ENCODE results near the gene SECTM1. TPM values are rescaled to one million over a fixed set of nuclear protein-coding genes. Genes with fewer than 3 reads are reported as not detected.

The SECTM1 gene
- total RNA-seq, 1 donor from 2014 or later = 0.27 TPM

DNA sequence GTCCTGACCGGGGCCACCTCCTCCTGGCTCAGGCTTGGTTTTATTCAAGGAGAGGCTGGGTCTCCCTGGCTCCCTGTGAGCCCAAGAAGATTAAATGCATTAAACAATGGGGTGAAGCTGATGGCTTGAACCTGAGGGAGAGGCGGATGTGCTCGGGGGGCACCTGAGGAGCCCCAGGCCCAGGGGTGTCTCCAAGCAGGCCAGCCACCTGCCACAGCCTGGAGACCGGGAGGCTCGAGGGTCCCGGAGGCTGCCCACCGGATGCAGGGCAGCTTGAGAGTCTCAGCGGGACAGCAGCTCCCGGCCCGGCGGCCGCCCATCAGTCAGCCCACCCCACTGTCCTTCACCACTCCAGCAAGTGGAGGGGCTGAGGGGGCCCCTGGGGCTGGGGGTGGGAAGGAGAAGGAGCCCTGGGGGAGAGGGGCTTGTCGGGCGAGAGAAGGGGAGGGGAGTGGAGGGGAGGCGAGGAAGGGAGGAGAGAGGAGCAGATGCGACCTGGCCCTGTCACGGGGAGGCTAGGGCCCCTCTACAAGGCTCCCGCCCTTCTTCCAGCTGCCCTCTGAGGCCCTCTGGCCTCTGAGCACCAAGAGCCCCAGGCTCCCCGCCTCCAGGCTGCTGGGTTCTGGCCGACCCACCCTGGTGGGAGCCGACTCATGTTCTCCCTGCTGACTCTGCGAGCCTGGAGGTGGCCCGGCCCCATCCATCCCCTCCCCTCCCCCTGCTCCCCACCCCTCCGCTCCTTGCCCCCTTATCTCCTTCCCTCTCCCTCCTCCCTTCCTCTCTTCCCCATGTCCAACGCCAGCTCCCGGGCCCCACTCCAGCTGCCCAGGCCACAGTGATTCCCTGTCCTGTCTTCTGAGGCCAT is 29.4 kb downstream of the SECTM1 start:
- H3K4me1 ChIP-seq (ENCODE audit: insufficient read depth, low read length) = no peaks in the 10 kb centered on the region
- H2AFZ ChIP-seq (ENCODE audit: low read depth, low read length) = no peak overlapping the region
- H3K4me2 ChIP-seq (ENCODE audit: low read length) = no peak overlapping the region
- TF ChIP-seq EZH2 (IDR thresholded peaks at IDR 0.05; ENCODE audit: insufficient read depth, low read length) (no peak), CTCF (IDR thresholded peaks at IDR 0.05; ENCODE audit: insufficient read depth, low read depth, low read length) (no peak)
- Mint-ChIP-seq H3K36me3 (ENCODE audit: low read depth, unreplicated experiment) (no peaks in the 10 kb centered on the region), H3K4me1 (ENCODE audit: low read depth, unreplicated experiment) (no peaks in the 10 kb centered on the region), H3K4me3 (ENCODE audit: unreplicated experiment) (no peak overlapping the region), H3K9me3 (ENCODE audit: unreplicated experiment) (no peaks in the 10 kb centered on the region), H3K27ac (ENCODE audit: unreplicated experiment) (no peak overlapping the region), H3K27me3 (ENCODE audit: low read depth, unreplicated experiment) (peaks cover 32% of the 10 kb centered on the region)
- no peak for FAIRE-seq
- no peak overlapping the region for H3K9ac ChIP-seq (ENCODE audit: low read length)
- no peaks in the 10 kb centered on the region for H3K9me3 ChIP-seq (ENCODE audit: insufficient read depth, low read depth, low read length)
- H3K79me2 ChIP-seq (ENCODE audit: insufficient read depth, low read length) = no peaks in the 10 kb centered on the region
- no peak for DNase-seq (ENCODE audit: low read depth)
- H3K36me3 ChIP-seq (ENCODE audit: insufficient read depth, low read length) = no peaks in the 10 kb centered on the region
- no peak overlapping the region for H3K4me3 ChIP-seq (ENCODE audit: insufficient read depth, low read depth, low read length)
- no peaks in the 10 kb centered on the region for H4K20me1 ChIP-seq (ENCODE audit: insufficient read depth, low read length)
- H3K27ac ChIP-seq (ENCODE audit: low read depth, low read length) = no peak overlapping the region
- H3K27me3 ChIP-seq (ENCODE audit: insufficient read depth, low read length) = peaks cover 12% of the 10 kb centered on the region

GRCh38 chr17:82302991-82303943 is 30.3 kb downstream of the SECTM1 start:
- H3K4me1 Mint-ChIP-seq (ENCODE audit: low read depth, unreplicated experiment) = no peaks in the 10 kb centered on the region
- no peak for FAIRE-seq
- no peak for DNase-seq (ENCODE audit: low read depth)
- no peaks in the 10 kb centered on the region for H3K9me3 Mint-ChIP-seq (ENCODE audit: unreplicated experiment)
- TF ChIP-seq EZH2 (IDR thresholded peaks at IDR 0.05; ENCODE audit: insufficient read depth, low read length) = no peak
- TF ChIP-seq CTCF (IDR thresholded peaks at IDR 0.05; ENCODE audit: insufficient read depth, low read depth, low read length) = no peak
- H3K36me3 ChIP-seq (ENCODE audit: insufficient read depth, low read length) = no peaks in the 10 kb centered on the region
- no peaks in the 10 kb centered on the region for H4K20me1 ChIP-seq (ENCODE audit: insufficient read depth, low read length)
- H3K79me2 ChIP-seq (ENCODE audit: insufficient read depth, low read length) = no peaks in the 10 kb centered on the region
- peaks cover 6% of the 10 kb centered on the region for H3K4me1 ChIP-seq (ENCODE audit: insufficient read depth, low read length)
- no peak overlapping the region for H3K9ac ChIP-seq (ENCODE audit: low read length)
- no peak overlapping the region for H3K4me3 ChIP-seq (ENCODE audit: insufficient read depth, low read depth, low read length)
- H3K9me3 ChIP-seq (ENCODE audit: insufficient read depth, low read depth, low read length) = no peaks in the 10 kb centered on the region
- no peak overlapping the region for H3K27ac Mint-ChIP-seq (ENCODE audit: unreplicated experiment)
- H3K27me3 Mint-ChIP-seq (ENCODE audit: low read depth, unreplicated experiment) = peaks cover 27% of the 10 kb centered on the region
- H3K4me3 Mint-ChIP-seq (ENCODE audit: unreplicated experiment) = no peak overlapping the region
- H3K4me2 ChIP-seq (ENCODE audit: low read length) = no peak overlapping the region
- H3K36me3 Mint-ChIP-seq (ENCODE audit: low read depth, unreplicated experiment) = no peaks in the 10 kb centered on the region
- no peak overlapping the region for H2AFZ ChIP-seq (ENCODE audit: low read depth, low read length)
- H3K27ac ChIP-seq (ENCODE audit: low read depth, low read length) = no peak overlapping the region
- H3K27me3 ChIP-seq (ENCODE audit: insufficient read depth, low read length) = peaks cover 5% of the 10 kb centered on the region
